Right lobe of liver (tissue), 6 donors: ENCODE measurements around the gene CORO2B. TPM values are rescaled to one million over a fixed set of nuclear protein-coding genes. Genes with fewer than 3 reads are reported as not detected.
A peak's percentile ranks its signal among the peaks of the same experiment; 100 is the strongest.

Source experiments
- ATAC-seq, 4 donors: fragments of 200-7000 bp; cut with Tn5 transposase; one replicate each; pipeline ENCODE4 v1.9.1; 2020; ENCODE audit warnings: mild to moderate bottlenecking in 4 of 4, moderate library complexity in 4 of 4
- DNase-seq, 3 donors: peaks; one replicate each; pipeline ENCODE4 v3.0.0-alpha.2; 2020
- H3K27ac ChIP-seq, 3 donors: fragments of 200-600 bp; one replicate each; pipeline ENCODE4 v1.8.0; 2022
- H3K27me3 ChIP-seq, 2 donors: fragments of 200-600 bp; one replicate each; pipeline ENCODE4 v1.8.0; 2022
- H3K36me3 ChIP-seq, 4 donors: fragments of 200-600 bp; sonication (generic) in 1 of 4; one replicate each; pipeline versions ENCODE4 v1.5.1 to v1.8.0; 2017 to 2022; ENCODE audit warnings: control low read depth in 1 of 4
- H3K4me1 ChIP-seq, 4 donors: fragments of 200-600 bp; sonication (generic) in 1 of 4; one replicate each; pipeline versions ENCODE4 v1.5.1 to v1.8.0; 2017 to 2022; ENCODE audit warnings: control low read depth in 1 of 4
- H3K4me3 ChIP-seq, 3 donors: fragments of 200-600 bp; one replicate each; pipeline ENCODE4 v1.8.0; 2022
- H3K9me3 ChIP-seq, 4 donors: fragments of 200-600 bp; sonication (generic) in 1 of 4; one replicate each; pipeline versions ENCODE4 v1.5.1 to v1.8.0; 2017 to 2022; ENCODE audit warnings: control low read depth in 1 of 4
- POLR2A ChIP-seq: fragments of 450-650 bp; IDR thresholded peaks from one replicate; pipeline ENCODE4 v1.6.1; 2017; ENCODE audit warnings: antibody characterized with exemption, mild to moderate bottlenecking
- WGBS: methylation state at CpG from one replicate; pipeline ENCODE4 v1.1.6; 2018; ENCODE audit warnings: low coverage, low lambda C conversion rate; ENCODE audit not compliant: insufficient coverage; ENCODE audit errors: missing lambda C conversion rate; 5-methylcytosine and 5-hydroxymethylcytosine counted together
- intact Hi-C, 2 donors: fragments of 100-400 bp; cut with DNase I; formaldehyde crosslinking; loops; one replicate each; pipeline versions ENCODE4 v1.11.2 to v1.14.1; 2022
- total RNA-seq, 6 experiments: library from RNA; depleted of rRNA in 2 of 6; stranded (reverse); fragments of >200 nt in 2 of 6; fragmentation: NEBNext Ultra II Directional in 3 of 6; extraction: Animal tissue kit (Norgen Biotek cat#: 25700) in 3 of 6; gene quantifications; one replicate each; pipeline versions ENCODE4 v1.1.0 to v1.2.4, GENCODE V29; 2016 to 2023
- TF ChIP-seq, protein P1 (sequence below), 4 donors: fragments of 200-600 bp in 3 of 4; fragments of 450-650 bp in 1 of 4; IDR thresholded peaks; one replicate each; pipeline versions ENCODE4 v1.5.1 to v1.8.0; 2016 to 2022; ENCODE audit warnings: antibody characterized with exemption in 4 of 4, mild to moderate bottlenecking in 2 of 4
- donor health status: DM: no; HTN: yes; CAD: no.
- donor health status: DM: no; HTN: no; CAD: no.
- donor health status: DM: no; HTN: no; CAD: no.
- donor health status: DM: no; HTN: yes; CAD: no.
- donor health status: DM: no; HTN: yes; CAD: no.

Gene CORO2B
- total RNA-seq, 6 experiments from 2014 or later = 0.18 to 0.68 (median 0.41) TPM

- no peaks in the 10 kb centered on the region for H3K9me3 ChIP-seq
- H3K27me3 ChIP-seq = peaks cover 0 to 11% of the 10 kb centered on the region in 2 donors
- H3K4me1 ChIP-seq = peaks cover 0 to 9% (median 0%) of the 10 kb centered on the region in 4 donors
- WGBS = 77% methylated on average over 5 of the region's 6 CpGs
- intact Hi-C loops = no loop called here
- DNase-seq = no peak
- H3K4me3 ChIP-seq = no peak overlapping the region
- no peaks in the 10 kb centered on the region for H3K36me3 ChIP-seq
- ATAC-seq = no peak
- TF ChIP-seq, protein P1, sequence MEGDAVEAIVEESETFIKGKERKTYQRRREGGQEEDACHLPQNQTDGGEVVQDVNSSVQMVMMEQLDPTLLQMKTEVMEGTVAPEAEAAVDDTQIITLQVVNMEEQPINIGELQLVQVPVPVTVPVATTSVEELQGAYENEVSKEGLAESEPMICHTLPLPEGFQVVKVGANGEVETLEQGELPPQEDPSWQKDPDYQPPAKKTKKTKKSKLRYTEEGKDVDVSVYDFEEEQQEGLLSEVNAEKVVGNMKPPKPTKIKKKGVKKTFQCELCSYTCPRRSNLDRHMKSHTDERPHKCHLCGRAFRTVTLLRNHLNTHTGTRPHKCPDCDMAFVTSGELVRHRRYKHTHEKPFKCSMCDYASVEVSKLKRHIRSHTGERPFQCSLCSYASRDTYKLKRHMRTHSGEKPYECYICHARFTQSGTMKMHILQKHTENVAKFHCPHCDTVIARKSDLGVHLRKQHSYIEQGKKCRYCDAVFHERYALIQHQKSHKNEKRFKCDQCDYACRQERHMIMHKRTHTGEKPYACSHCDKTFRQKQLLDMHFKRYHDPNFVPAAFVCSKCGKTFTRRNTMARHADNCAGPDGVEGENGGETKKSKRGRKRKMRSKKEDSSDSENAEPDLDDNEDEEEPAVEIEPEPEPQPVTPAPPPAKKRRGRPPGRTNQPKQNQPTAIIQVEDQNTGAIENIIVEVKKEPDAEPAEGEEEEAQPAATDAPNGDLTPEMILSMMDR (IDR thresholded peaks at IDR 0.05) = no peak
- H3K27ac ChIP-seq = no peak overlapping the region
These were observed 4.2 kb upstream of the CORO2B start for GRCh38 chr15:68574629-68575028.

DNA sequence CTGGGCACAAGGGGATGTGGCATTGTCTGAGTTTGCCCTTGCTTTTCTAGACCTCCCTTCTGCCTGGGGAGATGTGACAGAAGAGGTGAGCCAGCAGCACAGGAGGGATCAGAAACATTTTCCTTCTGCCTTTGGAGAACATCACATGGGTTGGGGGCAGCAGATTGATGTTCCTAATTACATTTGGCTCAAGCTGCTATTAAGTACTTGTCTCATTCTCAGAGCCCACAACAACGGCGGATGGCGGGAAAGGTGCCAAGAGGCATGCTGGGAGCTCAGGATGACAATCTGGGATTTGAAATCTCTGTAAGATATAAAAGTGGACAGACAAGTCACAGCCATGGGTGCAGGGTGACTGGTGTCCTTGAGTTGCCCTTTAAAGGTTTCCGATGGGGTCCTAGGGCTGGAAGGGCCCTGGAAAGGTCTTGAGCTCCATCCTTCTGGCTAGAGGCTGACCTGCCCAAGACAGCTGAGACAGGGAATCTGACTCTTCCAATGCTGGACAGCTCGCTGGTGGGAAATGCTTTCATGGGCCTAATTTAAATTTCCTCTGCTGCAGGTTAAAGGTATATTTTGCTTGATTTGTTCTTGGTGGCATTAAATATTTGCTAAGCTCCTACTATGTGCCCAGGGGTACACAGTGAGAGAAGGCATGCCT, 2.4 kb upstream of the CORO2B start:
- ATAC-seq = no peak
- peak in 1 of 3 donors; percentile 23 for DNase-seq
- H3K27me3 ChIP-seq = peaks cover 0 to 11% of the 10 kb centered on the region in 2 donors

DNA sequence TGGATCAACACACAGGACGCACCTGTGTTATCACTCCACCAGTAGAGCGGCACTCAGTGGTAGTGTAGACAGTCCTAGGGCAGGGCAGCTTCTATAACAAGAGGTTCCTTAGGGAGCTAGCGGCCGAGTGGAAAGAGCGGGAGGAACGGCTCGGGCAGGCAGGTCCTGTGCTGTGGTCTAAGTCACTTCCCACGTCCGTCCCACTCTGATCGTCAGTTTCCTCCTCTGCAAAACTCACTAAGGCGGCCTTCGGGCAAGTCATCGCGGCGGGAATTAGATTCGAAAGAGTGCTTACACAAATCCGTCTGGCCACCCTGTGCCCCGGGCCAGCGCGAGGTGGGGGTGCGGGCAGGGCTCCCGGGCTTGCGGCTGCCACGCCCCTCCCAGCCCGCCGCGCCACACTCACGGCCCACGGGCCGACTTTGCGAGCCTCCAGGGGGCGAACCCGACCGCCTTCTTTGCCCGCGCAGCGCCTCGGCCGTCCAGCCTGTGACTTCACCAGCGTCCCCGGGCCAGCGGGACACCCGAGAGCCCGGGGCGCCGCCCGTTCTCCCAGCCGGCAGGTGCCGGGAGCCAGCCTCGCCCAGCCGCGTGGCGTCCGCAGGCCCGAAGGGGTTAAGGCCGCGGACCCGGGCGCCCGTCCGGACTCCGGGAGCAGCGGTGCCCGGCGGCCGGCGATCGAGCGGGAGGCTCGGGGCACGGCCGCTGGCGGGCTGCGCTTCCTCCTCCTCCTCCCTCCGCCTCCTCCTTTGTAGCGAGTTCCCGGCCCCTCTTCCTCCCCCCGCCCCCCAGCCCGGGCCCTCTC, 416 bp upstream of the CORO2B start:
- Histone ChIP-seq H3K36me3 (no peaks in the 10 kb centered on the region), H3K4me3 (peak overlapping the region; percentile 34 to 53 (median 48)), H3K9me3 (no peaks in the 10 kb centered on the region), H3K27me3 (peaks cover 0 to 11% of the 10 kb centered on the region in 2 donors), H3K4me1 (peaks cover 0 to 9% (median 0%) of the 10 kb centered on the region in 4 donors), H3K27ac (no peak overlapping the region)
- TF ChIP-seq, protein P1 (IDR thresholded peaks at IDR 0.05) = peak; percentile 8 to 40 (median 21)
- no peak for TF ChIP-seq POLR2A
- intact Hi-C loops = no loop called here
- 3% methylated on average over 13 of the region's 79 CpGs for WGBS
- DNase-seq = peak; percentile 59 to 66 (median 61)
- peak; percentile 63 to 71 (median 70) for ATAC-seq

More for the DNA sequence above, 2.4 kb upstream of the CORO2B start:
- 59% methylated on average over 2 of the region's 5 CpGs for WGBS
- Histone ChIP-seq H3K9me3 (no peaks in the 10 kb centered on the region), H3K36me3 (no peaks in the 10 kb centered on the region), H3K27ac (no peak overlapping the region), H3K4me1 (peaks cover 0 to 9% (median 0%) of the 10 kb centered on the region in 4 donors), H3K4me3 (no peak overlapping the region)
- TF ChIP-seq, protein P1 (IDR thresholded peaks at IDR 0.05) = no peak
- TF ChIP-seq POLR2A = no peak
- intact Hi-C loops = no loop called here

- no peak overlapping the region for H3K27ac ChIP-seq
- peaks cover 0 to 11% of the 10 kb centered on the region in 2 donors for H3K27me3 ChIP-seq
- H3K9me3 ChIP-seq = no peaks in the 10 kb centered on the region
- no peaks in the 10 kb centered on the region for H3K36me3 ChIP-seq
- no peak for TF ChIP-seq POLR2A
- WGBS = 86% methylated on average over 6 of the region's 11 CpGs
- DNase-seq (peak in 1 of 3 donors; percentile 9), ATAC-seq (no peak)
- no peak overlapping the region for H3K4me3 ChIP-seq
- peaks cover 0 to 9% (median 0%) of the 10 kb centered on the region in 4 donors for H3K4me1 ChIP-seq
- intact Hi-C loops = loop anchor here (10.0 kb wide), 2 partner anchors 65 to 95 kb away; no protein-coding TSS in a partner anchor
These were observed 1.5 kb downstream of the CORO2B start for GRCh38 chr15:68580026-68580882.
